Loucy (cell line): Measurements from ENCODE around the gene CDK2.

Source experiments
- CTCF ChIP-seq: fragments of 200-600 bp; sonication (generic); conservative IDR thresholded peaks from 2 replicates; pipeline ENCODE4 v1.5.1; 2014; ENCODE audit warnings: mild to moderate bottlenecking, antibody characterized with exemption, low read length
- EZH2phosphoT487 ChIP-seq: fragments of 200-600 bp; IDR thresholded peaks from 2 replicates; pipeline ENCODE4 v1.6.1; 2018; ENCODE audit warnings: antibody characterized with exemption, mild to moderate bottlenecking, moderate library complexity, borderline replicate concordance

GRCh38 chr12:55991110-55991509 is 24.5 kb downstream of the CDK2 start:
- TF ChIP-seq CTCF (no peak), EZH2phosphoT487 (no peak)
